Right ventricle myocardium inferior (tissue), 1 donor: ENCODE data around the gene CD99L2. TPM values are rescaled to one million over a fixed set of nuclear protein-coding genes. Genes with fewer than 3 reads are reported as not detected.
"Not testable (repeated sequence)": the region's sequence is repeated elsewhere in the genome, so short reads cannot be mapped to it uniquely, and the experiment has no call there.

Experiments used
- ATAC-seq: fragments of 200-7000 bp; cut with Tn5 transposase; one replicate; pipeline ENCODE4 v1.9.1; 2020; ENCODE audit warnings: mild to moderate bottlenecking, moderate library complexity
- DNase-seq: peaks from one replicate; pipeline ENCODE4 v3.0.0; 2021; ENCODE audit errors: missing footprints
- intact Hi-C: fragments of 100-400 bp; cut with DNase I; formaldehyde crosslinking; loops from one replicate; pipeline ENCODE4 v1.11.0; 2022
- total RNA-seq: library from RNA; stranded (reverse); fragmentation: NEBNext Ultra II Directional; extraction: Animal tissue kit (Norgen Biotek cat#: 25700); gene quantifications from one replicate; pipeline ENCODE4 v1.2.1, GENCODE V29; 2021
- donor health status: DM: no; HTN: yes; CAD: no; lungs with severe emphysema.

Gene CD99L2
- total RNA-seq, 1 donor from 2014 or later: 81.4 TPM

DNA sequence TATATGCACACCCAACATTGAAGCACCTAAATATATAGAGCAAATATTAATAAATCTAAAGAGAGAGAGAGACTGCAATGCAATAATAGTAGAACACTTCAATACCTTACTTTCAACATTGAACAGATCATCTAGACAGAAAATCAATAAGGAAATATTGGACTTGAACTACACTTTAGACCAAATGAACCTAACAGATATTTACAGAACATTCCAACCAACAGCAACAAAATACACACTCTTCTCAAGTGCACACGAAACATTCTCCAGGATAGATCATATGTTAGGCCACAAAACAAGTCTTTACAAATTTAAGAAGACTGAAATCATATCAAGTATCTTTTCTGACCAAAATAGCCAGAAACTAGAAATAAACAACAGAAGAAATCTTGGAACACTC, 66.6 kb downstream of the CD99L2 start:
- intact Hi-C loops: no loop called here
- no peak for ATAC-seq
- DNase-seq: no peak

DNA sequence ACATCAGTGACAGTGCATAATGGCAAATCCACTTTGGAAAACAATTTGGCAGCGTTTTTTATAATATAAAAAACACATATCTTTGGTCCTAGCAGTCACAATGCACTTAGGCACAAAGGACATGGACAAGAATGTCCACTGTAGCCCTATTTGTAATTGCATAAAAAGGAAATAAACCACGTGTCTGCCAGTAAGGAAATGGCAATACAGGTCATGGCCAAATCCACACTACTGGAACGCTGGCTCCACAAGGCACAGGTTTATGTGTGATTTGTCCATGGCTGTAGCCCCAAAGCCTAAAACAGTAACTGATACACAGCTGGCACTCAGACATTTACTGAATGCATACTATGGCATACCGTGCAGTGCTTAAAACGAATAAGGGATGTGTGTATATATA, 69.7 kb downstream of the CD99L2 start:
- no peak for DNase-seq
- no peak for ATAC-seq
- intact Hi-C loops: no loop called here

DNA sequence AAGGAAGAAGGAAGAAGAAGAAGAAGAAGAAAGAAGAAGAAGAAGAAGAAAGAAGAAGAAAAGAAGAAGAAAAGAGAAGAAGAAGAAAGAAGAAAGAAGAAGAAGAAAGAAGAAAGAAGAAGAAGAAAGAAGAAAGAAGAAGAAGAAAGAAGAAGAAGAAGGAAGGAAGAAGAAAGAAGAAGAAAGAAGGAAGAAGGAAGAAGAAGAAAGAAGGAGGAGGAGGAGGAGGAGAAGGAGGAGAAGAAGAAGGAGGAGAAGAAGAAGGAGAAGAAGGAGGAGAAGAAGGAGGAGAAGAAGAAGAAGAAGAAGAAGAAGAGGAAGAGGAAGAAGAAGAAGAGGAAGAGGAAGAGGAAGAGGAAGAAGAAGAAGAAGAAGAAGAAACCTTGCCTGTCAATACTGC, 74.1 kb downstream of the CD99L2 start:
- not testable (repeated sequence) for DNase-seq, ATAC-seq

DNA sequence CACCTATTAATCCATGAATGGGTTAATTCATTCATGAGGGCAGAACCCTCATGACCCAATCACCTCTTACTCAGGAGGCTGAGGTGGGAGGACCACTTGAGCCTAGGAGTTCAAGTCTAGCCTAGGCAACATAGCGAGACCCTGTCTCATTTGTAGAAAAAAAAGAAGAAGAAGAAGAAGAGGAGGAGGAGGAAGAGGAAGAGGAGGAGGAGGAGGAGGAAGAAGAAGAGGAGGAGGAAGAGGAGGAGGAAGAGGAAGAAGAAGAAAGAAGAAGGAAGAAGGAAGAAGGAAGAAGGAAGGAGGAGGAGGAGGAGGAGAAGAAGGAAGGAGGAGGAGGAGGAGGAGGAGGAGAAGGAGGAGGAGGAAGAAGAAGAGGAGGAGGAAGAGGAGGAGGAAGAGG, 74.6 kb downstream of the CD99L2 start:
- DNase-seq, ATAC-seq, intact Hi-C loops: not testable (repeated sequence)

More for the DNA sequence above, 74.1 kb downstream of the CD99L2 start:
- intact Hi-C loops: not testable (repeated sequence)

DNA sequence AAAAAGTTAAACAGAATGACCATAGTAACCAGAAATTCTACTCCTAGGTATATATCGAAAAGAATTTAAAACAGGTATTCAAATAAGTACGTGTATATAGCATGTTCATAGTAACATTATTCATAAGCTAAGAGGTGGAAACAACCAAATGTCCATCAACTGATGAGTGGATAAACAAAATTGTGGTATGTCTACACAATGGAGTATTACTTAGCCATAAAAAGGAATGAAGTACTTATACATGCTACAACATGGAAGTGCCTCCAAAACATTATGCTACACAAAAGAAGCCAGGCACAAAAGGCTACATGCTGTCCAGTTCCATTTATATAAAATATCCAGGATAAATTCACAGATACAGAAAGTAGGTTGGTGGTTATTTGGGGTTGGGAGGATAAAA, 76.5 kb downstream of the CD99L2 start:
- ATAC-seq (no peak), DNase-seq (no peak)
- intact Hi-C loops: no loop called here

DNA sequence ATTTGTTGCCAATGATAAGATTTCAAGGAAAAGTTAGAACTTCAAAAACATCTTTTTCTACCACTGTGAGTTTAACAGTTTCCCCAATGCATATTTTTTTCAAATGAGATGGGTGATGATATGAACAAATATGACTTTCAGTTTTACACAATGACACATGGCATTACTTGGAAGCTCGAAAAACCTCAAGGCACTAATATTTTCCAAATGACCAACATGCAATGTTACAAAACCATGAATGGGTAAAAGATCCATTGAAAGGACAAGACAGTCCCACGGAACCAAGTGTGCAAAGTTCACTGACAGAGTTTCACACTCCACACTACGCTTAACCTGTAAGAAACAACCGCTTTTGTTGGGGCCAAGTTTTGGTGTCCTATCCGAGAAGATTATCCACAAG, 84.5 kb downstream of the CD99L2 start:
- DNase-seq (no peak), ATAC-seq (no peak)
- intact Hi-C loops: no loop called here

DNA sequence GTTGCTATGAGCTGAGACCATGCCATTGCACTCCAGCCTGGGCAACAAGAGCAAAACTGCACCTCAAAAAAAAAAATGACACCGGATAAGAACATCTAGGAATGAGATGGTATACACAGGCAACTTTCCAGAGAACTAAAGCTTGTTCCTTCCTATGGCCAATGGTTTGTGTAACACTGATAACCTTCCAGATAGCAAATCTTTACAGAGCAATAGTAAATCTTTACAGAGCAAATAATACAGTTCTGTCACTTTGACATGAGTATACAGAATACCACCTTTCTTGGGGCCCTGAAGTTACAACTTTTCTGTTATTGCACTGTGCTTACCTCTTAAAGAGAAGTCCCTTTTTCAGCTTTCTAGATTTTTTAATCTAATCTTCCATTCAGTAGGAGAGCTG, 91.6 kb downstream of the CD99L2 start:
- no peak for ATAC-seq
- intact Hi-C loops: no loop called here

DNA sequence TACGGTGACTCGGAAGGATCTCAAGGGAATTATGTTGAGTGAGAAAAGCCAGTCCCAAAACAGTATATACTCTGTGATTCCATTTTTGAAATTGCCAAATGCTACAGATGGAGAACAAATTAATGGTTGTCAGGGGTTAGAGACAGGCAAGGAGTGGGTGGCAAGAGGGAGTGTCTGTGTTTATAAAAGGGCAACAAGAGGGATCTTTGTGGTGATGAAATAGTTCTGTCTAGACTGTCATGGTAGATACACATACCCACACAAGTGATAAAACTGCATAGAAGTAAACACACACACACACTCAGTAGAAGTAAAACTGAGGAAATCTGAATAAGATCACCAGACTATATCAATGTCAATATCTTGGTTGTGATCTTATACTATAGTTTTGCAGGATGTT, 92.7 kb downstream of the CD99L2 start:
- intact Hi-C loops: no loop called here
- ATAC-seq: no peak

More for the DNA sequence above, 91.6 kb downstream of the CD99L2 start:
- no peak for DNase-seq

DNA sequence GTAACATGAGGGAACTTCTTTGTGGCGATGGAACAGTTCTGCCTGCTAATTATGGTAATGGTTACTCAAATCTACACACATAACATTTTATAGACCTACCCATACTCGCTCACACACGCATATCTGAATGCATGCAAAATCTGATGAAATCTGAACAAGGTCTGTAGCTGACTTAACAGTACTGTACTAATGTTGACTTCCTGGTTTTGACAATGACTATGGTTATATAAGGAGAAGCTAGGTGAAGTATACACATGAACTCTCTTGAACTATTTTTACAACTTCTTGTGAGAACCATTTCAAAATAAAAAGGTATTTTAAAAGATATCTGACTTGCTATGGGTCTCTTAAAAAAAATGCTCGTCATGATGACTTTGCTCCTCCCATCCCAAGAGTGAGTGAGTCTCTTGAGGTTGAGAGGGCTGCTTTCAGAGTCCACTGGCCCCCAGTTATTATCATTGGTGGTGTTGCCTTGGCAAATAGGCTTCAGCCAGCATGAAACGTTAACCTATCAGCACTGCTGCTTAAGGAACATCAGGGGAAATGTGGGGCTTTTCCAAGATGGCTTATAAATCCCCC, 105.4 kb downstream of the CD99L2 start:
- no peak for ATAC-seq
- no peak for DNase-seq
- intact Hi-C loops: no loop called here

More for the DNA sequence above, 92.7 kb downstream of the CD99L2 start:
- no peak for DNase-seq

DNA sequence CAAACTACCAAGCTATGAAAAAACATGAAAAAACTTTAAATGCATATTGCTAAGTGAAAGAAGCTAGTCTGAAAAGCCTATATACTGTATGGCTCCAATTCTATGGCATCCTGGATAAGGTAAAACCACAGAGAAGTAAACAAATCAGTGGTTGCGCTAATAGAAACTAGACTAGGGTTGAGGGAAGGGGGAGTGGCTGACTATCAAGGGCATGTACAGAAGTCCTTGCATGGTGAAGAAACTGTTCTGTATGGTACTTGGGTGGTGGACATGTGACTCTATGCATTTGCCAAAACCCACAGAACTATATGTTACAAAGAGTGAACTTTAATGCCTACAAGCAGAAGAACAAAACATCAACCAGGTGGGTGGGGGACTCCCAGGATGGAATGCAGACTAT, 108.4 kb downstream of the CD99L2 start:
- DNase-seq: no peak
- no peak for ATAC-seq
- intact Hi-C loops: no loop called here

DNA sequence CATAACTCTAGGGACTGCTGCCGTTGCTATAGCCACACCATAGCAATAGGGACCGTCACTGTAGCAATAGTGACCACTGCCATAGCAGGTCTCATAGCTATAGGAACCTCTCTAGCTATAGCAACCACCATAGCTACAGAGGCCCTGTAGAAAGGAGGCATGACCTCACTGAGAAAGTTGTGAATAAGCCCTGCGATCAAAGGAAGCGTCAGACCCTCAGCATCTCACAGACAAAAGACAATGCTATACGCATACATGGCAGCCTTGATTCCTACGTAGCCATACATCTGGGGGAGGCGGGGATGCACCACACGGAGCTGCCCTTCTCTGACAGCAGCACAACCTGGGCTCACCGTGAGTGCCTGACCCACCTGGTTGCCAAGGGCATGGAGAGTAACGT, 116.8 kb downstream of the CD99L2 start:
- ATAC-seq: no peak
- DNase-seq: no peak
- intact Hi-C loops: no loop called here

DNA sequence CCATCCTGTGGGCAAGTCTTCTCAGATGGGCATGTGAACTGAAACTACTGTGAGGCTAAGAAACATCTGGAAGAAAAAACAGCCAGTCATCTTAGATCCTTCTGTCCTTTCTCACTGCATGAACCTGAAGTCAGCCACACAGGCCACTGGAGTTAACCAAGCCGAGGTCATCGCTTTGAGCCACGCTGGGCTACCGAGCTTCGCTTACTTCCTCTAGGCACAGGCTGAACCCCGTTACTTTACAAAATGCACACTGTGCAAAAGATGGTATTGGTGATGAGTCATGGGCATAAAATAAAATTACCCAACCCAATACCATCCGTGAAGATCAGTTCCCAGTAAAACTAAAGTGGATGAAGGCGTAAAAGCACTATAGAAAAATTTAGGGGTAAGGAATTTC, 119.1 kb downstream of the CD99L2 start:
- intact Hi-C loops: loop anchor here (10.0 kb wide), 1 partner anchor 115 kb away; the partner anchor contains the start of gene CD99L2
- DNase-seq: no peak
- no peak for ATAC-seq

DNA sequence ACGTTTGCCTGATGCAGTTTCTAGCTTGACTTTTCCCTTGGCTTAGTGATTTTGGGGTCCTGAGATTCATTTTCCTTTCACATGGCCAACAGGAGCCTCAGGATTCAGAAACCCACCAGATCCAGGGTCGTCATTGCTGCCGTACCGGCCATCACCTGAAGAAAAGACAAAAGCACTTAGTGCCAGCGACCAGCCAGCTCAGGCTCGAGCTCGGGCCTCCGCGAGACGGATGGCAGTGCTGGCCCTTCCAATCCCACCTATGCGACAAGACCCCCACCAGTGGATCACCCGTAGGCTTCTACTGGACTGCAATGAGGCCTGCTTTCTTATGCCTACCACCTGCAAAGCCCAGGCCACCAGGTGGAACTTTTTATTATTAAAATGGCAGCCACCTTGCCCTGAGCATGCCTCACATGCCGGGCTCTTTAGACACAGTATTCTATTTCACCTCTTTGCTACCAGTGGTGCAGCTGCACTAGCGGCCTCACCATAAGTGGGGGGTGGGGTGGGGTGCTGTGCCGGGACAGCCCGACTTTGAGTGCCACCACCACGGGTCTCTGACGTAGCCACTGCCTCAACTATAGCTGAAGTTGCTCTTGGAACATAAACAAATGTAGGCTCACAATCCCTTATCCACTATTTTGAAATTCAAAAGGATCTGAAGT, 121.0 kb downstream of the CD99L2 start:
- intact Hi-C loops: loop anchor here (10.0 kb wide), 1 partner anchor 117 kb away; the partner anchor contains the start of gene CD99L2
- ATAC-seq (no peak), DNase-seq (no peak)

DNA sequence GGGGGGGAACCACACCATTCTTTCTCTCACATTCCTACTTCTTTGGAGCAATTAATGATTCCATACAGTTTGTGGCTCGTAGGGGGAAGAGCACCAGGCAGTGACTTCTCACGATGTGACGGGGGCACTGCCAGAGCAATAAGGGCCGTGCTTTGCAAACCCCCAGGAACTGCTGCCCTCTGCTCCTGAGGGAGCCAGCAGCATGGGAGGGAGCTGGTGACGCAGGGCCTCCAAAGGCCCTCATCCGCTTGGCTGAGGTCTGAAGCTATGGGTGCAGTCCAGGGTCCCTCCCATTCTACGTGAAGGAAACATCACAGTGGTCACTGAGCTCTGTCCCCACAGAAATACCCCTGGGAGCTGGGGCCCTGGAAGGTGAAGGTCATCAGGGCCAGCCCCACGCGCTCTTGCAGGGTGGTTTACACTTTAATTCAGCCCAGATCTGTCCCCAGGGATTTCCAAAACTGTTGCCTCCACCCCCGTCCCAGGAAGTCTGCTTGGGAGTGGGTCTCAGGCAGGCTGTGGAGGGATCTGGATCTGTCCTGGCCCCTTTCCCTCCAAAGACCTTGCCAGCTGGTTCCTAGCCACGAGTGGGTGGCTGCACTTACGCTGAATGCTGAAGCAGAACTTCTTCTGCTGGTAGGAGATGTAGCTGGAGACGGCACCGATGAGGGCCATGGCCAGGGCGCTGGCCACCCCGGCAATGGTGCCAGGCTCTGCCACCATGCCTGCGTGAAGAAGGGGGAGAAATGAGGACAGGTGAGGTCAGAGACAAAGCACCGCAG, 122.7 kb downstream of the CD99L2 start:
- intact Hi-C loops: loop anchor here (10.0 kb wide), 1 partner anchor 119 kb away; the partner anchor contains the start of gene CD99L2
- DNase-seq (no peak), ATAC-seq (no peak)

DNA sequence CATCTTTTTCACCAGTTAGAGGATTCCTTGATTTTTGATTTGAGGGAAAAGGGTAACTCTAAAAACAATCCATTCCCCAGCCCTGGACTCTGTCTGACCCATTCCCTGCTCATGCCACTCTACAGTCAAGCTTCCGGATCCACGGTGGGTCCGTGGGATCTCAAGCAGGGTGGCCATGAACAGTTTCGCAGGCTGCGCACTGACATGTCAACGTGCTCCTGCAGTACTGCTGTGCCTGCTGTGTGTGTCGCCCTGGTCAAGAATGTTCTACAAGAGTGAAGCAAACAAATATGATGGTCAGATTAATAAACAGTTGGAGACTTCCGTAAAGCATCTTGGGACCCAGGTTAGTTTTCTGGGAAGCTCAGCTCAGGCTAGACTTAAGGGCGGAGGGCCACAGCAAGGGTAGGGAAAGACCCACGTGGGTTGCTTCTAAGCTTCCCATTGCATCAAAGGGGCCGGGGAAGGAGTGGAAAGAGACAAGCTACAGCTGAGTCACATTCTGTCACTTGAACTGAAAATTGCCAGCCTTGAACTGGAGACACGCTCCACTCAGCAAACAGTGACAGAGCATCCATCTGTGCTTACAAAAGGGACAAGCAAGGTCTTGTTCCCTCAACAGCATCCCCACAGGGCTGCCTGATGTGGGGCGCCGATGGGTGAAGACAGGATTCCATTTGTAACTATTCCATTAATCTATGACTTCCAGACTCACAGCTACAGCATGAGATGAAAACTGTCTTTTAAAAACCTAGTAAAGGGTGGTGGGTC, 123.5 kb downstream of the CD99L2 start:
- intact Hi-C loops: loop anchor here (5.0 to 10.0 kb wide), 2 partner anchors 120 to 227 kb away; partner anchors contain the start of gene CD99L2
- DNase-seq: no peak
- ATAC-seq: no peak

DNA sequence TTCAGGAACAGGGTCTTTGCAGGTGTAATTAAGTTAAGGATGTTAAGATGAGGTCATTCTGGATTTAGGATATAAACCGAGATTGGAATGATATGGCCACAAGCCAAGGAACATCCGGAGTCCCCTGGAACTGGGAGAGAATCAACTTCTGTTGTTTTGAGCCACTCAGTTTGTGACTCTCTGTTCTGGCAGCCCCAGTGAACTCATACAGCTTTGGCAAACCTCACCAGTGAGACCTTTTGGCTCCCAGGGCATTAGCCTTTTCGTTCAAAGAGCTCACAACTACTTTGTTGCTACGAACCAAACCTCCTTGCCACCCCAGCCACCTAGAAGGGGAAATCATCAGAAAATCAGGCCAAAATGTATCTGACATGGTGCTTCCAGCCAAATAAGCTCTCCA, 124.8 kb downstream of the CD99L2 start:
- DNase-seq (no peak), ATAC-seq (no peak)
- intact Hi-C loops: loop anchor here (5.0 to 10.0 kb wide), 2 partner anchors 121 to 229 kb away; partner anchors contain the start of gene CD99L2

DNA sequence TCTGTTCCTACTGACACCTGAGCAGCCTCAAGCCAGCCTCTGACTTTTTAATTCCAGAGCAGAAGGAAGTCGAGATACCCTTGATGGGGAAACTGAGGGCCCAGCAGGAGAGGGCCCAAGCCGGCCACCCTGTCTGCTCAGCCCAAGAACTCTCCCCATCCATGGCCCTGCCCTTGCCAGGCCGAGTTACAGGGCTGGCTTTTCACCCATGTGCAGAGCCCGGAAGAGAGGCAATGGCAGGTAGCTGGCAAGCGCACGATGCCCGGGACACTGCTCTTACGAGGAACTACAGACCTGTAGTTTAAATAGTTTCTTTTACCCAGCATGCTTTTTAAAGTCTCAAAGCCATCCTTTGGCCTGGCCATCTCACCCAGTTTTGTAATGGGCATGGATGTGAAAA, 125.4 kb downstream of the CD99L2 start:
- intact Hi-C loops: loop anchor here (5.0 to 10.0 kb wide), 2 partner anchors 122 to 229 kb away; partner anchors contain the start of gene CD99L2
- no peak for ATAC-seq
- peak; percentile 21 for DNase-seq

DNA sequence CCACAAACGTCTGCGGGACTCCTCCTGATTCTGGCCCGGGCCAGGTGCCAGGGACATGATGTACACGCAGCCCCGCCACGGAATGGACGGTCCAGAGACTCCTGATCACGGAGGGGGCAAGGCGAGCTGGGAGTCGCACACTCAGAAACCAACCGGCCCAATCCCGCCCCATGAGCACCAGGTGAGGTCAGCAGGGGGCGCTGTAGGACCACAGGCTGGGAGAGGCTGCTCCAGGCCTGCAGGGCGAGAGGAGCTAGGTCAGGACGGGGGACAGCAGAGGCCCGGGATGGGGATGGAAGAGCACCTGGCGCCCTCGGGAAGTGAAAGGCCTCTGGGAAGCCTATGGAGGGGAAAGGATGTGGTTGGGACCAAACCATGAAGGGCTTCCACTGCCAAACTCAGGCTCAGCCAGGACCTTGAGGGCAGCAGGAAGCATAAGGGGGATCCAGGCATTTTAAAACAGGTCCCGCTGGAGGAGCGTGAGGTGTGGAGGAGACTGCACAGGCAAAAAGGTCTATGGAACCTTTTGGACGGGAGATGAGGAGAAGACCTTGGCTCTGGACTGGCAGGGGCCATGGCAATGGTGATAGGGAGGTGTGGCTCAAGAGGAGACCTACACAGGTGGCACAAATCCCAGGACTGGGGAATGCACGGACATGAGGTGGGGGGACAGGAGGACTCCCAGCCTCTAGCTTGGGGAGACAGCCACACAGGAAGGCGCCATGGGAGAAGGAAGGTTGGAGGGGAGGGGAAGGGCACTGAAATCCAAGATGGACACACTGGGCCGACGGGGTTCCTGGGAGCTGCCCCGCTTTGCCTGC, 126.1 kb downstream of the CD99L2 start:
- DNase-seq: peak; percentile 88
- peak; percentile 86 for ATAC-seq
- intact Hi-C loops: loop anchor here (1.0 to 10.0 kb wide), 3 partner anchors 122 to 310 kb away; partner anchors contain the start of gene CD99L2
